Measurements from ENCODE around the gene CATSPER1. TPM values are rescaled to one million over a fixed set of nuclear protein-coding genes. Genes with fewer than 3 reads are reported as not detected.

Gene CATSPER1
- total and polyA plus RNA-seq, 10 donors: 0.30 to 1.2 (median 0.70) TPM; not detected in 2

- Histone ChIP-seq H3K36me3 (no peaks in the 10 kb centered on the region), H3K4me3 (no peak overlapping the region), H3K9me3 (no peaks in the 10 kb centered on the region), H3K27ac (no peak overlapping the region), H3K27me3 (replicated peaks in 1 of 7) (peaks cover 0 to 6% (median 0%) of the 10 kb centered on the region in 7 donors), H3K4me1 (peaks cover 6 to 12% (median 8%) of the 10 kb centered on the region in 6 donors)
- DNase-seq: peak; percentile 64
- WGBS, 5 donors: 95 to 98% (median 97%) methylated on average over 58 to 81 of the region's 81 CpGs
- intact Hi-C loops (cut with DNase I; ENCODE audit: low total_unique reads): no loop called here
- no peak for TF ChIP-seq POLR2AphosphoS5 (IDR thresholded peaks at IDR 0.05)
- no peak for TF ChIP-seq POLR2A (IDR thresholded peaks at IDR 0.05)
- TF ChIP-seq CTCF (IDR thresholded peaks at IDR 0.05 in 8 of 11, conservative IDR thresholded peaks at IDR 0.05 in 3 of 11): no peak
These were observed 16.1 kb upstream of the CATSPER1 start for GRCh38 chr11:66042227-66042995.

GRCh38 chr11:66039765-66040164 lies 13.5 kb upstream of the CATSPER1 start:
- DNase-seq: no peak
- Histone ChIP-seq H3K9me3 (peaks cover 0 to 5% (median 0%) of the 10 kb centered on the region in 8 donors), H3K4me1 (peaks cover 0 to 2% (median under 1%) of the 10 kb centered on the region in 6 donors), H3K27me3 (replicated peaks in 1 of 7) (peaks cover 0 to 9% (median 0%) of the 10 kb centered on the region in 7 donors), H3K36me3 (no peaks in the 10 kb centered on the region), H3K4me3 (no peak overlapping the region), H3K27ac (no peak overlapping the region)
- TF ChIP-seq CTCF (IDR thresholded peaks at IDR 0.05 in 8 of 11, conservative IDR thresholded peaks at IDR 0.05 in 3 of 11) (no peak), POLR2AphosphoS5 (IDR thresholded peaks at IDR 0.05) (no peak), POLR2A (IDR thresholded peaks at IDR 0.05) (no peak)
- WGBS, 5 donors: 84 to 92% (median 88%) methylated on average over 2 to 3 of the region's 3 CpGs
- intact Hi-C loops (cut with DNase I; ENCODE audit: low total_unique reads): no loop called here

GRCh38 chr11:66037327-66037726 lies 11.0 kb upstream of the CATSPER1 start:
- TF ChIP-seq POLR2AphosphoS5 (IDR thresholded peaks at IDR 0.05): no peak
- TF ChIP-seq CTCF (IDR thresholded peaks at IDR 0.05 in 8 of 11, conservative IDR thresholded peaks at IDR 0.05 in 3 of 11): no peak
- no peak for TF ChIP-seq POLR2A (IDR thresholded peaks at IDR 0.05)
- intact Hi-C loops (cut with DNase I; ENCODE audit: low total_unique reads): no loop called here
- H3K4me3 ChIP-seq: no peak overlapping the region
- peaks cover 0 to 9% (median 0%) of the 10 kb centered on the region in 7 donors for H3K27me3 ChIP-seq (replicated peaks in 1 of 7)
- WGBS, 5 donors: 72 to 95% (median 88%) methylated on average over 3 of the region's 3 CpGs
- H3K27ac ChIP-seq: no peak overlapping the region
- H3K36me3 ChIP-seq: no peaks in the 10 kb centered on the region
- peaks cover 0 to 5% (median 0%) of the 10 kb centered on the region in 8 donors for H3K9me3 ChIP-seq
- H3K4me1 ChIP-seq: no peaks in the 10 kb centered on the region
- no peak for DNase-seq

- TF ChIP-seq CTCF (IDR thresholded peaks at IDR 0.05 in 8 of 11, conservative IDR thresholded peaks at IDR 0.05 in 3 of 11) (no peak), POLR2AphosphoS5 (IDR thresholded peaks at IDR 0.05) (no peak), POLR2A (IDR thresholded peaks at IDR 0.05) (no peak)
- 82 to 94% (median 92%) methylated on average over 5 of the region's 5 CpGs for WGBS, 5 donors
- H3K36me3 ChIP-seq: no peaks in the 10 kb centered on the region
- intact Hi-C loops (cut with DNase I; ENCODE audit: low total_unique reads): no loop called here
- peaks cover 0 to 9% (median 0%) of the 10 kb centered on the region in 7 donors for H3K27me3 ChIP-seq (replicated peaks in 1 of 7)
- H3K4me3 ChIP-seq: no peak overlapping the region
- H3K27ac ChIP-seq: no peak overlapping the region
- DNase-seq: no peak
- peaks cover 0 to 5% (median 0%) of the 10 kb centered on the region in 8 donors for H3K9me3 ChIP-seq
- H3K4me1 ChIP-seq: peaks cover 0 to 3% (median 0%) of the 10 kb centered on the region in 6 donors
These were observed 10.0 kb upstream of the CATSPER1 start for GRCh38 chr11:66036334-66036710.
